HepG2 (cell line): ENCODE data around the gene PDGFB. TPM values are rescaled to one million over a fixed set of nuclear protein-coding genes. Genes with fewer than 3 reads are reported as not detected.

Source experiments
- ATF7 ChIP-seq, 2 experiments: fragments of 450-650 bp in 1 of 2; sonication (generic) in 1 of 2; formaldehyde crosslinking in 1 of 2; IDR thresholded peaks; 2 replicates each; pipeline versions ENCODE4 v1.4.0 to v1.6.1; 2016 to 2020; ENCODE audit warnings: antibody characterized with exemption in 1 of 2, mild to moderate bottlenecking in 1 of 2, missing genetic modification reagents in 1 of 2
- CENPBD1 ChIP-seq: sonication (generic); formaldehyde crosslinking; IDR thresholded peaks from 2 replicates; pipeline ENCODE4 v1.8.0; 2022; ENCODE audit warnings: missing genetic modification reagents, low read depth, mild to moderate bottlenecking, borderline replicate concordance
- FIP1L1 ChIP-seq: fragments of 200-400 bp; formaldehyde crosslinking; IDR thresholded peaks from 2 replicates; pipeline ENCODE4 v1.6.1; 2018; ENCODE audit warnings: low read depth, mild to moderate bottlenecking, low read length, moderate library complexity, borderline replicate concordance; ENCODE audit not compliant: insufficient read depth
- FOXM1 ChIP-seq: sonication (generic); formaldehyde crosslinking; IDR thresholded peaks from 2 replicates; pipeline ENCODE4 v1.5.0; 2020; ENCODE audit warnings: missing genetic modification reagents
- GTF2F1 ChIP-seq: fragments of 150-350 bp; IDR thresholded peaks from 2 replicates; pipeline ENCODE4 v1.6.1; 2014; ENCODE audit warnings: low read length
- MAFK ChIP-seq, 2 experiments: IDR thresholded peaks in 1 of 2; conservative IDR thresholded peaks in 1 of 2; 2 replicates each; pipeline ENCODE4 v1.6.1; 2011; ENCODE audit warnings: improper control_type of control experiment in 2 of 2, low read length in 2 of 2
- MLXIP ChIP-seq: sonication (generic); formaldehyde crosslinking; IDR thresholded peaks from 2 replicates; pipeline ENCODE4 v1.9.0; 2021; ENCODE audit warnings: missing genetic modification reagents, borderline replicate concordance
- MZF1 ChIP-seq: sonication (generic); formaldehyde crosslinking; IDR thresholded peaks from 2 replicates; pipeline ENCODE4 v1.8.1; 2023; ENCODE audit warnings: mild to moderate bottlenecking, missing genetic modification reagents, borderline replicate concordance
- NCOR1 ChIP-seq: fragments of 200-600 bp; sonication (generic); IDR thresholded peaks from 2 replicates; pipeline ENCODE4 v1.7.0; 2017; ENCODE audit warnings: antibody characterized with exemption, low read length, borderline replicate concordance
- PREB ChIP-seq: sonication (generic); formaldehyde crosslinking; IDR thresholded peaks from 2 replicates; pipeline ENCODE4 v1.4.0; 2020; ENCODE audit warnings: missing genetic modification reagents
- RAD21 ChIP-seq: fragments of 450-650 bp; formaldehyde crosslinking; IDR thresholded peaks from 2 replicates; pipeline ENCODE4 v1.5.0; 2020; ENCODE audit warnings: mild to moderate bottlenecking
- SKI ChIP-seq: fragments of 450-650 bp; IDR thresholded peaks from one replicate; pipeline ENCODE4 v1.6.1; 2018; ENCODE audit warnings: mild to moderate bottlenecking; ENCODE audit not compliant: partially characterized antibody
- SNAI1 ChIP-seq: sonication (generic); formaldehyde crosslinking; IDR thresholded peaks from 2 replicates; pipeline ENCODE4 v1.5.0; 2020; ENCODE audit warnings: mild to moderate bottlenecking, missing genetic modification reagents, borderline replicate concordance
- SOX6 ChIP-seq, 2 experiments: fragments of 450-650 bp in 1 of 2; sonication (generic) in 1 of 2; formaldehyde crosslinking in 1 of 2; IDR thresholded peaks; 2 replicates each; pipeline versions ENCODE4 v1.4.0 to v1.6.1; 2017 to 2020; ENCODE audit warnings: antibody characterized with exemption in 1 of 2, mild to moderate bottlenecking in 1 of 2, missing genetic modification reagents in 1 of 2
- TCF7 ChIP-seq: sonication (generic); IDR thresholded peaks from 2 replicates; pipeline ENCODE4 v1.6.1; 2016; ENCODE audit warnings: antibody characterized with exemption, low read depth
- YY1 ChIP-seq: IDR thresholded peaks from 2 replicates; pipeline ENCODE4 v1.6.1; 2011; ENCODE audit warnings: low read length, low read depth, moderate library complexity, mild to moderate bottlenecking; ENCODE audit not compliant: insufficient read depth, insufficient replicate concordance
- ZBTB1 ChIP-seq: sonication (generic); formaldehyde crosslinking; IDR thresholded peaks from 2 replicates; pipeline ENCODE4 v1.4.0; 2020; ENCODE audit warnings: missing genetic modification reagents, borderline replicate concordance
- ZNF101 ChIP-seq: sonication (generic); formaldehyde crosslinking; IDR thresholded peaks from 2 replicates; pipeline ENCODE4 v1.4.0; 2020; ENCODE audit warnings: mild to moderate bottlenecking, low read depth, missing genetic modification reagents, borderline replicate concordance
- ZNF672 ChIP-seq: sonication (generic); formaldehyde crosslinking; IDR thresholded peaks from 2 replicates; pipeline ENCODE4 v1.8.1; 2022; ENCODE audit warnings: missing genetic modification reagents
- polyA plus RNA-seq, 8 experiments: library from polyadenylated mRNA; depleted of rRNA in 3 of 8; stranded (reverse) in 7 of 8; unstranded in 1 of 8; fragments of >200 nt; fragmentation: Illumina TruSeq in 4 of 8; extraction: Trizol in 4 of 8; gene quantifications; 2 replicates each; pipeline versions ENCODE4 v1.2.1 to v1.2.3, GENCODE V29; 2011 to 2016; ENCODE audit warnings: low read depth in 4 of 8, missing spikeins in 1 of 8, mixed read lengths in 1 of 8; ENCODE audit not compliant: insufficient read depth in 1 of 8
- total RNA-seq, 5 experiments: library from RNA; depleted of rRNA; stranded (reverse); fragments of >200 nt; fragmentation: Illumina TruSeq; extraction: Trizol; gene quantifications; 2 replicates each; pipeline ENCODE4 v1.2.3, GENCODE V29; 2016; ENCODE audit warnings: low read depth in 1 of 5
- TF ChIP-seq, protein P1 (sequence below): sonication (generic); formaldehyde crosslinking; IDR thresholded peaks from 2 replicates; pipeline ENCODE4 v1.4.0; 2020; ENCODE audit warnings: mild to moderate bottlenecking, missing genetic modification reagents

The PDGFB gene
- total and polyA plus RNA-seq, 2 of the 13 experiments (the other 11 are each of a cell fraction or from before 2014, with no cell fraction given): 1.4 to 10.1 TPM

- TF ChIP-seq SOX6 (IDR thresholded peaks at IDR 0.05): no peak
- TF ChIP-seq SOX6 (CRISPR knock-in tag; IDR thresholded peaks at IDR 0.05): peak; percentile 54; the same call in 1 of the 2 replicates
- TF ChIP-seq ZNF672 (CRISPR knock-in tag): 0 out of 2 replicates have a peak, but pooled peaks have one; percentile 56
- TF ChIP-seq YY1: no peak
- no peak for TF ChIP-seq ZBTB1
- TF ChIP-seq TCF7: no peak
- no peak for TF ChIP-seq PREB (CRISPR knock-in tag)
- TF ChIP-seq, protein P1, sequence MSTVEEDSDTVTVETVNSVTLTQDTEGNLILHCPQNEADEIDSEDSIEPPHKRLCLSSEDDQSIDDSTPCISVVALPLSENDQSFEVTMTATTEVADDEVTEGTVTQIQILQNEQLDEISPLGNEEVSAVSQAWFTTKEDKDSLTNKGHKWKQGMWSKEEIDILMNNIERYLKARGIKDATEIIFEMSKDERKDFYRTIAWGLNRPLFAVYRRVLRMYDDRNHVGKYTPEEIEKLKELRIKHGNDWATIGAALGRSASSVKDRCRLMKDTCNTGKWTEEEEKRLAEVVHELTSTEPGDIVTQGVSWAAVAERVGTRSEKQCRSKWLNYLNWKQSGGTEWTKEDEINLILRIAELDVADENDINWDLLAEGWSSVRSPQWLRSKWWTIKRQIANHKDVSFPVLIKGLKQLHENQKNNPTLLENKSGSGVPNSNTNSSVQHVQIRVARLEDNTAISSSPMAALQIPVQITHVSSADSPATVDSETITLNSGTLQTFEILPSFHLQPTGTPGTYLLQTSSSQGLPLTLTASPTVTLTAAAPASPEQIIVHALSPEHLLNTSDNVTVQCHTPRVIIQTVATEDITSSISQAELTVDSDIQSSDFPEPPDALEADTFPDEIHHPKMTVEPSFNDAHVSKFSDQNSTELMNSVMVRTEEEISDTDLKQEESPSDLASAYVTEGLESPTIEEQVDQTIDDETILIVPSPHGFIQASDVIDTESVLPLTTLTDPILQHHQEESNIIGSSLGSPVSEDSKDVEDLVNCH (CRISPR knock-in tag): no peak
- TF ChIP-seq MZF1 (CRISPR knock-in tag): no peak
- 0 out of 2 replicates have a peak, but pooled peaks have one; percentile 25 for TF ChIP-seq RAD21
- peak; percentile 78; the same call in 1 of the 2 replicates for TF ChIP-seq NCOR1
- no peak for TF ChIP-seq CENPBD1 (CRISPR knock-in tag)
- peak; percentile 76 for TF ChIP-seq SKI
- TF ChIP-seq MAFK (conservative IDR thresholded peaks at IDR 0.05 in 1 of 2, IDR thresholded peaks at IDR 0.05 in 1 of 2; ENCODE audit: low read length in 2 of 2): no peak
- TF ChIP-seq MLXIP (CRISPR knock-in tag): no peak
- TF ChIP-seq ZNF101: no peak
- TF ChIP-seq GTF2F1: no peak
- TF ChIP-seq ATF7 (IDR thresholded peaks at IDR 0.05): no peak
- no peak for TF ChIP-seq ATF7 (CRISPR knock-in tag; IDR thresholded peaks at IDR 0.05)
- no peak for TF ChIP-seq FOXM1 (CRISPR knock-in tag)
- no peak for TF ChIP-seq FIP1L1
- no peak for TF ChIP-seq SNAI1 (CRISPR knock-in tag)
Observed at GRCh38 chr22:39243439-39244135, 1.2 kb downstream of the PDGFB start (continued).
